Mammary epithelial cell (primary cell): ENCODE data around the gene EYS.

Experiments
- CTCF ChIP-seq, 2 donors: IDR thresholded peaks in 1 of 2; conservative IDR thresholded peaks in 1 of 2; 2 replicates each; pipeline ENCODE4 v1.5.1; 2011 to 2012; ENCODE audit warnings: inconsistent platforms in 2 of 2, low read length in 2 of 2, mild to moderate bottlenecking in 2 of 2, control low read depth in 1 of 2, low read depth in 1 of 2; ENCODE audit not compliant: insufficient read depth in 1 of 2; ENCODE audit errors: extremely low read depth in 1 of 2
- EZH2 ChIP-seq: IDR thresholded peaks from 2 replicates; pipeline ENCODE4 v1.6.1; 2012; ENCODE audit warnings: low read length, inconsistent platforms, borderline replicate concordance

- TF ChIP-seq CTCF (conservative IDR thresholded peaks at IDR 0.05 in 1 of 2, IDR thresholded peaks at IDR 0.05 in 1 of 2; ENCODE audit: extremely low read depth in 1 of 2, insufficient read depth in 1 of 2, low read depth in 1 of 2, low read length in 2 of 2) (no peak), EZH2 (no peak)
Measured at GRCh38 chr6:64889144-64889543, 817.9 kb downstream of the EYS start.
